ENCODE measurements around the gene RHEX.
A peak's percentile ranks its signal among the peaks of the same experiment; 100 is the strongest.

RHEX gene, protein sequence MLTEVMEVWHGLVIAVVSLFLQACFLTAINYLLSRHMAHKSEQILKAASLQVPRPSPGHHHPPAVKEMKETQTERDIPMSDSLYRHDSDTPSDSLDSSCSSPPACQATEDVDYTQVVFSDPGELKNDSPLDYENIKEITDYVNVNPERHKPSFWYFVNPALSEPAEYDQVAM

GRCh38 chr1:206052919-206053610 is at the start of gene RHEX:
Gene RHEX, plus strand, starts transcription at chr1:206053173. Its CDS starts 44,656 bp downstream, at chr1:206097829.
- peak; percentile 27 for DNase-seq

- no peak for DNase-seq
Observed at GRCh38 chr1:206003854-206004800, 48.8 kb upstream of the RHEX start.

- no peak for DNase-seq
Observed at GRCh38 chr1:206004826-206005225, 48.1 kb upstream of the RHEX start.

DNA sequence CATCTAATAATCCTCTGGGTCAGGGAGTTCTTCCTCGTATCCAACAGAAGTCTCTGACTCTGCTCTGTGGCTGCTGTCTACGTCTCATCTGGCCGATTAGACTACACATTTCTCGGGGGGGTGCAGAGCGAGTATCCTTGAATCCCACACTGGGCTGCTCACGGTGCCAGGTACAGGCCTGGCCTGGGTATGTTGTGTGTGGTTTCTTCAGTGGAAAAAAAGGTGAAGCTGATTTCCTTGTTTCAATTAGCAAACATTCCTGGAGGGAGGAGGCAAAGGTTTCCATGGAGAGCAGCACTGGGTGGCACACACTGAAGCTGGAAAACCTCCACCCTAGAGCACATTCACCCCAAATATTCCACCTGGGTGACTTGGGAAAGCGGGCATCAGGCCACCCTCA is 47.7 kb upstream of the RHEX start:
- DNase-seq: no peak

DNA sequence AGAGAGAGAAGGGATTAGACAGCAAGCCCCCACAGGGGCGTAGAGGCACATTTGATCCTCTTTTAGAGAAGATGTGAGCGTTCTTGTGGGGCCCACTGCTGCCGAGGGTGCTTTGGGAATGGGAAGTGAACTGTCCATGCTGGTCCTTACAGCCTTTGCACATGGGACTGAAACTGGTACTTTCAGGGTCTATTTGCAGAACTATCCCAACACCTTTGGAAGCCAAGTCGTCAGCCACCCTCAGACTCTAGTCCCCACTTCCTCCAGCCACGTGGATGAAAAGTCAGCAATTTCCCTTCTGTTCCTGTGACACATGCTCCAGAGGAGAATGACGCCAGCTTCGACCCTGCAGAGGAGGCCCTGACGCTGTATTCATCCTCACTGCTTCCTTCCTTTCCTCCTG is 47.2 kb upstream of the RHEX start:
- no peak for DNase-seq

DNA sequence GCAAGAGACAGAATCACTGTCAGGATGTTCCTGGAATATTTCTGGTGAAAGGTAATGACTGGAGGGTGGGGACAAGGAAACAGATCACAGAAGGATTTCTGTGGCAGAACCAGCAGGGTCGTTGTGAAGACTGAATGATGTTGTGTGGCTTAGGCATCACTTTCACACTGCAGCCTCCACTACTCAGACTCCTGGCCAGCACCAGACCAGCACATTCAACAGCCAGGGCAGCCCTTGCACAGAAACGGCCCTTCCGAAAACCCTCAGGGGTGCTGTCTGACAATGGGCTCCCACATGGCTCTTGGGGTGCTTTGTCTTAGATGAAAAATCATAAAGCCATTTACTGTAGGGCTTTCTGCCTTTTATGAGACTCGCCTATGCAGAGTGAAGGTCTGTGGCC is 46.0 kb upstream of the RHEX start:
- DNase-seq: no peak

DNA sequence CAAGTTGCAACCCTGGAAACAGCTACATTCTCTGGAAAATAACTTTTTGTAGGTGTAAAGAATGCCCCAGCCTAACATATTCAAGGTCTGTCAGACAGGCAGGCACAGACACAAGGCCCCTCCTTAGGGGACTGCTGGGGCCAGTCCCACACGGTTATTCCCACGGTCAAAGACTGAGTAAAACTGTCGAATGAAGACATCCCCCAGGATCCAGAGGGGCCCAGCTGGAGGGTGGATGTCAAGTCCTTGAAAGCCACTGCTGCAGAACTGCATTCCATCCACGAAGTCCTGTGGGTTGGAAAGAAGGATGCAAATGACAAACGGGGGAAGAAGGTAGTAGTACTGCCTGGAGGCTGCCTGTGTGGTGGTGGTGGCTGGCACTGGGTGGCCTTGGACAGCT is 42.9 kb upstream of the RHEX start:
- no peak for DNase-seq

DNA sequence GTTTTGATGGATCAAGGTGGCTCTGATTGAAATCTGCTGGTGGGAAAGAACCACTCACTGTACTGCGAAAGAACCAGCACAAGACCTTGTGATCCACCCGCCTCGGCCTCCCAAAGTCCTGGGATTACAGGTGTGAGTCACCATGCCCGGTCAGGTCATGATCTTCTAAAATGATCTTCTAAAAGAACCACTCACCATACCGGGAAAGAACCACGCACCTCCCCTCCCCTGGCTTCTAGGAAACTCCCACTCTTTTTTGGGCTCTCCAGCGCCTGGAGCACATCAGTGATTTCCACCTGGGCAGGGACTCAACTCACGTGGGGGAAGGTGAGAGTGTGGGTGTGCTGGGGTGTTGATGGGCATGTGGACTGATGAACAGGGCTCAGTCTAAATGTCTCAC is 41.9 kb upstream of the RHEX start:
- no peak for DNase-seq

GRCh38 chr1:206012086-206012859 is 40.7 kb upstream of the RHEX start:
- peak; percentile 83 for DNase-seq

DNA sequence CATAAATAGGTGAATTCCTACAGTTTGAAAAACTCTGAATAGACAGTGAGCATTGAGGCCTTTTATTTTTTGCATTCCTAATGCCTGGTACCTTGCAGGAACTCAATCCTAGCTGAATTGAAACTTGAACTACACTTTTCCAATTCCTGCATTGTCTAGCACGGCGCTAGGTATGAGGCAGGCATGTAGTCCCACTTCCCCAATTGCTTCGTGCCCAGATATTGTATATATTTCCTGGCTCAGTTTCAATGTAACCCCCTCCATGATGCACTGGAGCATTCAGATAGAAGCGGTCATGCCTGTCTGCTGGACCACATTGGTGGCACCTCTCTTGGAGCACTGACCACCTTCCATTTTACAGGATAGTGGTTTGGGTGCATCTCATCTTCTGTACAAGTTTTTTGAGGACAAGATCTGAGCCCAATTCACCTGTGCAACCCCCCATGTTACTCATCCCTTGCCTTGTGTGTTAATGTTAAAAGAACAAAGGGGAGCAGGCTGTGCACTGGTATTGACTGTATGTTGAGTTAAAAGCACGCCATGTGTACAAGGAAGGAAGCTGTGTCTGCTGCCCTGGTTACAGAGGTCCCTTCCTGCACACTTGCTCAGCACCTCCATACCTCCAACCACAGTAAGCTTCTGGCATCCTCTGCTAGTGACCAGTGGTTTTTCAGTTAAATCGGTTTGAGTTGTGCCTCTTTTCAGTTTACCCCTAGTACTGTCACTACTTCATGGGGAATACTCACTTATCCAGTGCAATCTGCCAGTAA is 39.8 kb upstream of the RHEX start:
- no peak for DNase-seq

- DNase-seq: no peak
Observed at GRCh38 chr1:206014601-206015000, 38.4 kb upstream of the RHEX start.

DNA sequence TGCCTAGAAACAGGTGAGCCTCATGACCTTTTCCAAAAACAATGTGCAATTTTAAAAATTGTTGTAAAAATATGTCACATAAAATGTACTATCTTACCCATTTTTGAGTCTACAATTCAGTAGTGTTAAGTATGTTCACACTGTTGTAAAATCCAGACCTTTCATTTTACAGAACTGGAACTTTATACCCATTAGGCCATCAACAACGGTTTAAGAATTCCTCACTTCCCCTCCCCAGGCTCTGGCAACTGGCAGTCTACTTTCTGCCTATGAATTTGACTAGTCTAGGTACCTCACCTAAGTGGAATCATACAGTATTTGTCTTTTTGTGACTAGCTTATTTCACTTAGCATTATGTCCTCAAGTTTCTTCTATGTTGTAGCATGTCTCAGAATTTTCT is 37.9 kb upstream of the RHEX start:
- no peak for DNase-seq

DNA sequence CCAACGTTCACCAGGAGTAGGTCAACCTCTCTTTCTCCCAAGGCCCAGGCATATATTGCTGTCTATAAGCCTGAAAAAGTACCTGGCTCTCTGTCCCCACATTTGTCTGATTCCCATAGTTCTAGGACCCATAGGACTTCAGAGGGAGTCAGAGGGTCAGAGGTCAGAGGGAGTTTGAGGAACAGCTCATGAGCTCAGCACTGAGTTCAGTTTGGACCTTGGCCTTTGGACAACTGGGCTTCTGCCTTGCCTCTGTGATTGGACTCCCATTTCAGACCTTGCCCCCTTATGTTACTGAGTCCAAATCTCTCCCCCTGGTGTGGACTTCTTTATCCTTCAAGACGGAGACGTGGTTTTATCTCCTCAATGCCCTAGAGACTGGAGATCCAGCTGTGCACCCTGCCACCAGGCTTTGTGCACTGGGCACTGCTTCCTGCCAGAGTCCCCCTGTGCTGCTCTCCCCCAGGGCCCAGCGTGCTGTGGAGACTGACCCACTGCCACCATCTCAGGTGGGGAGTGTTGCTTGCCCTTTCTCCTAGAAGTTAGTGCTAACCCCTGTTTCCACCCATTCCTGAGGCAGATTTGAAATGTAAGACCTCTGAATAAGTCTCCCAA is 32.5 kb upstream of the RHEX start:
- DNase-seq: no peak

DNA sequence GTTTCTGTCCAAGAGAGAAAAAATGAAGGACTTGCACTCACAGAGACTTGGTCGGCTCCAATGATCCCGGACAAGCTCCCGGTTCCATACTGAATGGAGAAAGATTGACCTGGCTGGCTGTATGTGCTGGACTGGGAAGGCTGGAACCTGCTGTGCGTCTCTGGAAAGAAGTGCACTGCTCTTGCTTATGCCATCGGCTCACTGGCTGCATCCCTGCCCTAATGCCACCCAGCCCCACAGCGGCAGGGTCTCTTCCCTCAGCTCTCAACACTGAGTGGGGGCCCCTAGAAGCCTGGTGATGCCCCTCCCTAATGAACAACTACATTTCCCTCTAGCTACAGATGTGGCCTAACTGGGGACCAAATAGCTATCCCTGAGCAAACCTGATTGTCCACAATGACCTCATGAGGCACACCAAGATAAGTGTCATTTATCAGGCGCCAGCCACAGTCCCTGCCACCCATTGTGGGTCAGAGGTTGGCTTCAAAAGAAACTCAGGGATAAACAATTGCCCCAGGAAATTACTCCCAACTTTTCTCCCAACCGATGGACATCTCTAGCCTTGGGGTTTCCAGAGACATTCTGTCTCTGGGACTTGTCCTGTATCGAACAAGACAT is 31.9 kb upstream of the RHEX start:
- DNase-seq: no peak

GRCh38 chr1:206021626-206022365 is 31.2 kb upstream of the RHEX start:
- no peak for DNase-seq

DNA sequence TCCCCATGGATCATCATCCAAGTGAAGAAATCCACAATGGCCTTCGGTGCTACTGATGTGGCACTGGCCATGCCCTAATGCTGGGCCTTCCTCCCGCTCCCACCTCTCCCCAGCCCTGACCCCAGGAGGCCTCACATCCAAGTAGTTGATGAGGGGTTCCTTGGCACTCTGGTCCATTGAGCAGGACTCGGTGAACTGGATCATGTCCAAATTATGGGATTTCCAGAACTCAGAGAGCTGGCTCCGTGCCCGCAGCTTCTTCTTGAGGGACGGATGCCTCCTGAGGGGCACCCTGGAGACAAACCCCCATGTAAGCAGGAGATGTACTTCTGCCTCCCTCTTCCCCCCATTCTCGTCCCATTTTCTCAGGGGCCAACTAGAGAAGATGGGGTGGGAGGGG is 30.2 kb upstream of the RHEX start:
- DNase-seq: no peak

- DNase-seq: no peak
Observed at GRCh38 chr1:206023695-206024094, 29.3 kb upstream of the RHEX start, which contains the start of gene CTSE. Gene CTSE, minus strand, starts transcription at chr1:206023895. Its CDS starts 104 bp downstream, at chr1:206023791.

DNA sequence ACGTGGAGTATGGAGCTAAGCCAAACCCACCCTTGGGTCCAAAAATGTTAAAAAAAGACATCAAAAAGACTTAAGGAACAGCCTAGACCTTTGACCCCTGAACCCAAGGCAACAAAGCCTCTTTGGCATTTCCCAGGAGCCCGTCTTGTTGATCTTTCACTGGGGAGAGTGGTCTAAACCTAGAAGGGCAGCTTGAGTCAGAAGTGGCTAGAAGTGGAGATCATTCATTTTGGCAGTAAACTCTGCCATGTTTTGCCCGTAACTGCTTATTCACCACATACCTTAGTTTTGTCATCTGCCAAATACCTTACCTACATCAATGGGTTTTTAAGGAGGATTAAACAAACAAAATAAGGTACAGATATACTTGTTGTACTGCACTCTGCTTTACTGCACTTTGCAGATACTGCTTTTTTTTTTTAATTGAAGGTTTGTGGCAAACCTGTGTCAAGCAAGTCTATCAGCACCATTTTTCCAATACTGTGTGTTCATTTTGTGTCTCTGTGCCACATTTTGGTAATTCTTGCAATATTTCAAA is 27.6 kb upstream of the RHEX start:
- DNase-seq: no peak

DNA sequence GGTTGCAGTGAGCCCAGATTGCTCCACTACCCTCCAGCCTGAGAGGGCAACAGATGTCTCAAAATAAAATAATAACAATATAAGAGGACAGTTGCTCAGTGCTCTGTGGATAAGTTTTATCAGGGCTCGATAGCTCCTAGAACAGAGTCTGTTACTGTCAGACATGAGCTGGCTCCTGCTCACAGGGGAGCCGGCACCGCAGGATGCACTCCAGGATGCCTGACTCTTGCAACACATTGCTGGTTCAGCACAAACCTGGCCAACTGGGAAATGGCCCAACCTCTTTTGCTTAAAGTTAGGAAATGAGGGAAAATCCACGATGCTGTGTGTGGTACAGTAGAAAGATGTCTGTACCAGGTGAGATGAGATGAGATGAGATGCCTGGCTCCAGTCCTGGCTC is 23.5 kb upstream of the RHEX start:
- no peak for DNase-seq

- no peak for DNase-seq
Observed at GRCh38 chr1:206030191-206030590, 22.8 kb upstream of the RHEX start.
